ENCODE results near the gene APMAP.

- no peak for TF ChIP-seq CTCF (IDR thresholded peaks at IDR 0.05; ENCODE audit: insufficient read depth, low read length, poor library complexity, severe bottlenecking)
- no peak for TF ChIP-seq EZH2phosphoT487 (conservative IDR thresholded peaks at IDR 0.05; ENCODE audit: low read length)
Observed at GRCh38 chr20:25025986-25026605, 33.5 kb upstream of the APMAP start.
